ENCODE results near the gene PFKFB4.

- TF ChIP-seq NFRKB (IDR thresholded peaks at IDR 0.05) (no peak), FOXA1 (IDR thresholded peaks at IDR 0.05) (no peak)
Measured at GRCh38 chr3:48592519-48593087, 36.0 kb upstream of the PFKFB4 start.
